HCT116 (cell line): Measurements from ENCODE around the gene OR2AJ1. TPM values are rescaled to one million over a fixed set of nuclear protein-coding genes. Genes with fewer than 3 reads are reported as not detected.

Source experiments
- ATAC-seq: fragments of 200-7000 bp; cut with Tn5 transposase; 2 replicates; pipeline ENCODE4 v1.9.1; 2020; ENCODE audit warnings: mild to moderate bottlenecking, moderate library complexity
- BruUV-seq: library from RNA; stranded (reverse); fragments of 400-500 nt; replicated peaks from 2 replicates; lab custom pipeline; 2021; lab: Mats Ljungman, UMichigan
- CTCF ChIA-PET: fragments of 300-600 bp; sonication (Branson Sonifier 250); formaldehyde crosslinking; loops from one replicate; lab custom pipeline; 2021; ENCODE audit warnings: antibody characterized with exemption; lab: Charles Lee
- POLR2A ChIA-PET: fragments of 300-600, 350-600 bp; sonication (Branson Sonifier 250); formaldehyde crosslinking; loops from one replicate; lab custom pipeline; 2021; ENCODE audit warnings: antibody characterized with exemption; lab: Charles Lee
- RAD21 ChIA-PET, 2 experiments: fragments of 300-600 bp; sonication (Branson Sonifier 250); formaldehyde crosslinking; loops; one replicate each; lab custom pipeline; 2023; ENCODE audit warnings: low total read pairs in 2 of 2; ENCODE audit not compliant: uncharacterized antibody in 2 of 2, unreplicated experiment in 2 of 2, low non-redundant PET in 1 of 2; lab: Charles Lee
- DNase-seq: peaks from one replicate; pipeline ENCODE4 v3.0.0-alpha.2; 2010; ENCODE audit warnings: low read depth, low spot score
- H2AFZ ChIP-seq: fragments of 200-600 bp; shearing (Covaris generic), sonication (generic); 2 replicates; pipeline ENCODE4 v1.6.1; 2017; ENCODE audit warnings: low read depth, mixed run types, mixed read lengths, antibody characterized with exemption, low read length; ENCODE audit not compliant: poor library complexity, severe bottlenecking
- H3K27ac ChIP-seq: 2 replicates; pipeline ENCODE4 v1.5.1; 2012; ENCODE audit warnings: low read depth, low read length
- H3K27me3 ChIP-seq: fragments of 200-600 bp; sonication (generic); 2 replicates; pipeline ENCODE4 v1.6.1; 2016; ENCODE audit warnings: mixed run types, low read length, mixed read lengths; ENCODE audit not compliant: insufficient read depth
- H3K36me3 ChIP-seq, 2 experiments: fragments of 200-500 bp in 1 of 2; fragments of 200-600 bp in 1 of 2; sonication (Bioruptor generic) in 1 of 2; sonication (generic) in 1 of 2; 2 replicates each; pipeline versions ENCODE4 v1.5.1 to v1.6.1; 2014 to 2016; ENCODE audit warnings: low read length in 2 of 2, inconsistent platforms in 1 of 2, mixed read lengths in 1 of 2, mixed run types in 1 of 2; ENCODE audit not compliant: insufficient read depth in 2 of 2, control insufficient read depth in 1 of 2
- H3K4me1 ChIP-seq, 2 experiments: fragments of 200-600 bp in 1 of 2; sonication (generic) in 1 of 2; 2 replicates each; pipeline versions ENCODE4 v1.5.1 to v1.6.1; 2012 to 2017; ENCODE audit warnings: low read length in 2 of 2, inconsistent platforms in 1 of 2, mild to moderate bottlenecking in 1 of 2, mixed read lengths in 1 of 2, mixed run types in 1 of 2, moderate library complexity in 1 of 2; ENCODE audit not compliant: insufficient read depth in 2 of 2, control insufficient read depth in 1 of 2
- H3K4me2 ChIP-seq: fragments of 200-600 bp; sonication (generic); 2 replicates; pipeline ENCODE4 v1.6.1; 2017; ENCODE audit warnings: mixed run types, low read length, mixed read lengths
- H3K4me3 ChIP-seq, 2 experiments: fragments of 200-600 bp in 1 of 2; sonication (generic) in 1 of 2; replicated peaks in 1 of 2; 2 replicates each; pipeline ENCODE4 v1.5.1; 2011 to 2016; ENCODE audit warnings: low read length in 2 of 2, control low read depth in 1 of 2, low read depth in 1 of 2, mild to moderate bottlenecking in 1 of 2, mixed read lengths in 1 of 2, mixed run types in 1 of 2
- H3K79me2 ChIP-seq: fragments of 200-600 bp; sonication (generic); 2 replicates; pipeline ENCODE4 v1.6.1; 2017; ENCODE audit warnings: mild to moderate bottlenecking, mixed run types, low read length, moderate library complexity, mixed read lengths; ENCODE audit not compliant: insufficient read depth
- H3K9ac ChIP-seq: fragments of 200-600 bp; sonication (generic); 2 replicates; pipeline ENCODE4 v1.6.1; 2016; ENCODE audit warnings: low read length, mixed read lengths
- H3K9me2 ChIP-seq: fragments of 200-600 bp; sonication (generic), shearing (Covaris generic); 2 replicates; pipeline ENCODE4 v1.6.1; 2017; ENCODE audit warnings: mixed run types, mild to moderate bottlenecking, moderate library complexity; ENCODE audit not compliant: insufficient read depth
- H3K9me3 ChIP-seq, 2 experiments: fragments of 200-500 bp in 1 of 2; fragments of 200-600 bp in 1 of 2; sonication (Bioruptor generic) in 1 of 2; sonication (generic) in 1 of 2; 2 replicates each; pipeline ENCODE4 v1.6.1; 2014 to 2017; ENCODE audit warnings: low read length in 2 of 2, mixed read lengths in 2 of 2, inconsistent platforms in 1 of 2, low read depth in 1 of 2, mild to moderate bottlenecking in 1 of 2, mixed run types in 1 of 2, moderate library complexity in 1 of 2; ENCODE audit not compliant: control insufficient read depth in 1 of 2, insufficient read depth in 1 of 2
- H4K20me1 ChIP-seq: fragments of 200-600 bp; sonication (generic), shearing (Covaris generic); 2 replicates; pipeline ENCODE4 v1.6.1; 2017; ENCODE audit warnings: mixed run types, mild to moderate bottlenecking, moderate library complexity; ENCODE audit not compliant: insufficient read depth
- EZH2 ChIP-seq: fragments of 200-600 bp; sonication (generic); IDR thresholded peaks from 2 replicates; pipeline ENCODE4 v1.6.1; 2017; ENCODE audit warnings: antibody characterized with exemption, mixed run types
- JUND ChIP-seq: IDR thresholded peaks from 2 replicates; pipeline ENCODE4 v1.6.1; 2012
- POLR2A ChIP-seq: IDR thresholded peaks from 2 replicates; pipeline ENCODE4 v1.7.0; 2011; ENCODE audit warnings: borderline replicate concordance; ENCODE audit not compliant: insufficient read depth, insufficient read length; ENCODE audit errors: extremely low read depth
- RAD21 ChIP-seq: IDR thresholded peaks from 2 replicates; pipeline ENCODE4 v1.6.1; 2012; ENCODE audit warnings: low read depth, mild to moderate bottlenecking
- SIN3A ChIP-seq: IDR thresholded peaks from 2 replicates; pipeline ENCODE4 v1.6.1; 2012; ENCODE audit warnings: low read depth
- intact Hi-C: fragments of 100-400 bp; cut with micrococcal nuclease; formaldehyde crosslinking; loops from 2 replicates; pipeline ENCODE4 v1.10.0; 2022
- total RNA-seq: library from RNA; stranded (reverse); gene quantifications from one replicate; pipeline ENCODE4 v1.2.1, GENCODE V29; 2021; ENCODE audit not compliant: unreplicated experiment
- TF ChIP-seq, protein P1 (sequence below): IDR thresholded peaks from 2 replicates; pipeline ENCODE4 v1.6.1; 2012
- TF ChIP-seq, protein P2 (sequence below): IDR thresholded peaks from 2 replicates; pipeline ENCODE4 v1.6.1; 2012; ENCODE audit warnings: low read depth

OR2AJ1 gene
- total RNA-seq, 1 experiment from 2014 or later: not detected

DNA sequence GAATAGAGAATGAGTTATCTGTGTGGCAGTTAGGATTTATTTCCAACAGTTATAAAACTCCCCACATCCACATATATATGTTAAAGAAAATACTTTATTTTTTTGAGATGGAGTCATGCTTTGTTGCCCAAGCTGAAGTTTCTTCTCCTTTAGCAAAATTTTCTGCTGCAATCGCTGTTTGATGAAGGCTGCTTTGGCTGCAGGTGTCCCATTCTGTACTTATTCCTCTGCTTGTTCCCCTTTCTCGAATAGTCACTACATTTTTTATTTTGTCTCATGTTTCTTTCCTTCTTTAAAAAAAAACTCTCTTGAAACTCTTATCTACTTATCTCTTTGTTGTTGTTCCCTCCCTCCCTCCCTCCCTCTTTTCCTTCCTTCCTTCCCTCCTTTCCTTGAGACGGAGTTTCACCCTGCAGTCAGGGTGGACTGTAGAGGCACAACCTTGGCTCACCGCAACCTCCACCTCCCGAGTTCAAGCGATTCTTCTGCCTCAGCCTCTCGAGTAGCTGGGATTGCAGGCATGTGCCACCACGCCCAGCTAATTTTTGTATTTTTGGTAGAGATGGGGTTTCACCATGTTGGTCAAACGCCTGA lies 18.7 kb upstream of the OR2AJ1 start:
- no peaks in the 10 kb centered on the region for H3K79me2 ChIP-seq
- ChIA-PET CTCF (no interaction called here), POLR2A (no interaction called here), RAD21 (no interaction called here)
- no peak overlapping the region for H3K4me3 ChIP-seq
- H3K27me3 ChIP-seq: no peaks in the 10 kb centered on the region
- H3K9me2 ChIP-seq: no peaks in the 10 kb centered on the region
- no peaks in the 10 kb centered on the region for H4K20me1 ChIP-seq
- no peak overlapping the region for H3K9ac ChIP-seq
- intact Hi-C loops: no loop called here
- no peaks in the 10 kb centered on the region for H3K4me1 ChIP-seq
- no peaks in the 10 kb centered on the region for H3K36me3 ChIP-seq
- H2AFZ ChIP-seq: no peak overlapping the region
- H3K4me2 ChIP-seq: no peak overlapping the region
- ATAC-seq (peak; percentile 25; the same call in 1 of the 2 replicates), DNase-seq (no peak)
- TF ChIP-seq EZH2: no peak
- no peak for TF ChIP-seq POLR2A
- TF ChIP-seq, protein P1, sequence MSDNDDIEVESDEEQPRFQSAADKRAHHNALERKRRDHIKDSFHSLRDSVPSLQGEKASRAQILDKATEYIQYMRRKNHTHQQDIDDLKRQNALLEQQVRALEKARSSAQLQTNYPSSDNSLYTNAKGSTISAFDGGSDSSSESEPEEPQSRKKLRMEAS: no peak
- TF ChIP-seq, protein P2, sequence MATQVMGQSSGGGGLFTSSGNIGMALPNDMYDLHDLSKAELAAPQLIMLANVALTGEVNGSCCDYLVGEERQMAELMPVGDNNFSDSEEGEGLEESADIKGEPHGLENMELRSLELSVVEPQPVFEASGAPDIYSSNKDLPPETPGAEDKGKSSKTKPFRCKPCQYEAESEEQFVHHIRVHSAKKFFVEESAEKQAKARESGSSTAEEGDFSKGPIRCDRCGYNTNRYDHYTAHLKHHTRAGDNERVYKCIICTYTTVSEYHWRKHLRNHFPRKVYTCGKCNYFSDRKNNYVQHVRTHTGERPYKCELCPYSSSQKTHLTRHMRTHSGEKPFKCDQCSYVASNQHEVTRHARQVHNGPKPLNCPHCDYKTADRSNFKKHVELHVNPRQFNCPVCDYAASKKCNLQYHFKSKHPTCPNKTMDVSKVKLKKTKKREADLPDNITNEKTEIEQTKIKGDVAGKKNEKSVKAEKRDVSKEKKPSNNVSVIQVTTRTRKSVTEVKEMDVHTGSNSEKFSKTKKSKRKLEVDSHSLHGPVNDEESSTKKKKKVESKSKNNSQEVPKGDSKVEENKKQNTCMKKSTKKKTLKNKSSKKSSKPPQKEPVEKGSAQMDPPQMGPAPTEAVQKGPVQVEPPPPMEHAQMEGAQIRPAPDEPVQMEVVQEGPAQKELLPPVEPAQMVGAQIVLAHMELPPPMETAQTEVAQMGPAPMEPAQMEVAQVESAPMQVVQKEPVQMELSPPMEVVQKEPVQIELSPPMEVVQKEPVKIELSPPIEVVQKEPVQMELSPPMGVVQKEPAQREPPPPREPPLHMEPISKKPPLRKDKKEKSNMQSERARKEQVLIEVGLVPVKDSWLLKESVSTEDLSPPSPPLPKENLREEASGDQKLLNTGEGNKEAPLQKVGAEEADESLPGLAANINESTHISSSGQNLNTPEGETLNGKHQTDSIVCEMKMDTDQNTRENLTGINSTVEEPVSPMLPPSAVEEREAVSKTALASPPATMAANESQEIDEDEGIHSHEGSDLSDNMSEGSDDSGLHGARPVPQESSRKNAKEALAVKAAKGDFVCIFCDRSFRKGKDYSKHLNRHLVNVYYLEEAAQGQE: no peak
- TF ChIP-seq SIN3A: no peak
- no peak for TF ChIP-seq JUND
- no peak for TF ChIP-seq RAD21
- no peak overlapping the region for H3K27ac ChIP-seq
- BruUV-seq: no TSS peak
- H3K9me3 ChIP-seq: peaks cover 0 to 8% of the 10 kb centered on the region in 2 experiments; a peak in 2 of 4 replicates
